HL-60 (cell line): ENCODE data around the gene OSBPL3.

Experiments
- TF ChIP-seq, protein P1 (sequence below): IDR thresholded peaks from one replicate; pipeline ENCODE4 v1.5.1; 2011; ENCODE audit warnings: low read length, control low read depth, inconsistent platforms; ENCODE audit not compliant: insufficient read depth
- TF ChIP-seq, protein P2 (sequence below): IDR thresholded peaks from 2 replicates; pipeline ENCODE4 v1.6.1; 2012; ENCODE audit warnings: low read depth; ENCODE audit not compliant: insufficient replicate concordance

GRCh38 chr7:24888653-24889052, 91.3 kb downstream of the OSBPL3 start:
- TF ChIP-seq, protein P1, sequence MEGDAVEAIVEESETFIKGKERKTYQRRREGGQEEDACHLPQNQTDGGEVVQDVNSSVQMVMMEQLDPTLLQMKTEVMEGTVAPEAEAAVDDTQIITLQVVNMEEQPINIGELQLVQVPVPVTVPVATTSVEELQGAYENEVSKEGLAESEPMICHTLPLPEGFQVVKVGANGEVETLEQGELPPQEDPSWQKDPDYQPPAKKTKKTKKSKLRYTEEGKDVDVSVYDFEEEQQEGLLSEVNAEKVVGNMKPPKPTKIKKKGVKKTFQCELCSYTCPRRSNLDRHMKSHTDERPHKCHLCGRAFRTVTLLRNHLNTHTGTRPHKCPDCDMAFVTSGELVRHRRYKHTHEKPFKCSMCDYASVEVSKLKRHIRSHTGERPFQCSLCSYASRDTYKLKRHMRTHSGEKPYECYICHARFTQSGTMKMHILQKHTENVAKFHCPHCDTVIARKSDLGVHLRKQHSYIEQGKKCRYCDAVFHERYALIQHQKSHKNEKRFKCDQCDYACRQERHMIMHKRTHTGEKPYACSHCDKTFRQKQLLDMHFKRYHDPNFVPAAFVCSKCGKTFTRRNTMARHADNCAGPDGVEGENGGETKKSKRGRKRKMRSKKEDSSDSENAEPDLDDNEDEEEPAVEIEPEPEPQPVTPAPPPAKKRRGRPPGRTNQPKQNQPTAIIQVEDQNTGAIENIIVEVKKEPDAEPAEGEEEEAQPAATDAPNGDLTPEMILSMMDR, result no peak
- TF ChIP-seq, protein P2, sequence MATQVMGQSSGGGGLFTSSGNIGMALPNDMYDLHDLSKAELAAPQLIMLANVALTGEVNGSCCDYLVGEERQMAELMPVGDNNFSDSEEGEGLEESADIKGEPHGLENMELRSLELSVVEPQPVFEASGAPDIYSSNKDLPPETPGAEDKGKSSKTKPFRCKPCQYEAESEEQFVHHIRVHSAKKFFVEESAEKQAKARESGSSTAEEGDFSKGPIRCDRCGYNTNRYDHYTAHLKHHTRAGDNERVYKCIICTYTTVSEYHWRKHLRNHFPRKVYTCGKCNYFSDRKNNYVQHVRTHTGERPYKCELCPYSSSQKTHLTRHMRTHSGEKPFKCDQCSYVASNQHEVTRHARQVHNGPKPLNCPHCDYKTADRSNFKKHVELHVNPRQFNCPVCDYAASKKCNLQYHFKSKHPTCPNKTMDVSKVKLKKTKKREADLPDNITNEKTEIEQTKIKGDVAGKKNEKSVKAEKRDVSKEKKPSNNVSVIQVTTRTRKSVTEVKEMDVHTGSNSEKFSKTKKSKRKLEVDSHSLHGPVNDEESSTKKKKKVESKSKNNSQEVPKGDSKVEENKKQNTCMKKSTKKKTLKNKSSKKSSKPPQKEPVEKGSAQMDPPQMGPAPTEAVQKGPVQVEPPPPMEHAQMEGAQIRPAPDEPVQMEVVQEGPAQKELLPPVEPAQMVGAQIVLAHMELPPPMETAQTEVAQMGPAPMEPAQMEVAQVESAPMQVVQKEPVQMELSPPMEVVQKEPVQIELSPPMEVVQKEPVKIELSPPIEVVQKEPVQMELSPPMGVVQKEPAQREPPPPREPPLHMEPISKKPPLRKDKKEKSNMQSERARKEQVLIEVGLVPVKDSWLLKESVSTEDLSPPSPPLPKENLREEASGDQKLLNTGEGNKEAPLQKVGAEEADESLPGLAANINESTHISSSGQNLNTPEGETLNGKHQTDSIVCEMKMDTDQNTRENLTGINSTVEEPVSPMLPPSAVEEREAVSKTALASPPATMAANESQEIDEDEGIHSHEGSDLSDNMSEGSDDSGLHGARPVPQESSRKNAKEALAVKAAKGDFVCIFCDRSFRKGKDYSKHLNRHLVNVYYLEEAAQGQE, result no peak
